Esophagus squamous epithelium (tissue), 5 donors: ENCODE results near the gene DLGAP4. TPM values are rescaled to one million over a fixed set of nuclear protein-coding genes. Genes with fewer than 3 reads are reported as not detected.
A peak's percentile ranks its signal among the peaks of the same experiment; 100 is the strongest.

Experiments
- DNase-seq: peaks from one replicate; lab custom pipeline; 2025; lab: John Stamatoyannopoulos, UW
- H3K27ac ChIP-seq, 4 donors: fragments of 200-600 bp; sonication (generic); one replicate each; pipeline ENCODE4 v1.5.1; 2016 to 2019; ENCODE audit warnings: mild to moderate bottlenecking in 1 of 4
- H3K27me3 ChIP-seq, 4 donors: fragments of 200-600 bp; sonication (generic); 1 replicate in 3 of 4; 2 replicates in 1 of 4; pipeline versions ENCODE4 v1.5.1 to v1.6.0; 2017 to 2021; ENCODE audit warnings: antibody characterized with exemption in 1 of 4
- H3K36me3 ChIP-seq, 3 donors: fragments of 200-600 bp; sonication (generic); one replicate each; pipeline ENCODE4 v1.5.1; 2016 to 2019
- H3K4me1 ChIP-seq, 3 donors: fragments of 200-600 bp; sonication (generic); one replicate each; pipeline ENCODE4 v1.5.1; 2017 to 2019
- H3K4me3 ChIP-seq, 4 donors: fragments of 200-600 bp; sonication (generic); 1 replicate in 3 of 4; 2 replicates in 1 of 4; pipeline ENCODE4 v1.5.1; 2016 to 2019; ENCODE audit warnings: mild to moderate bottlenecking in 2 of 4, moderate library complexity in 1 of 4
- H3K9me3 ChIP-seq, 3 donors: fragments of 200-600 bp; sonication (generic); one replicate each; pipeline ENCODE4 v1.5.1; 2016 to 2019
- CTCF ChIP-seq, 6 experiments: fragments of 450-650 bp in 4 of 6; fragments of 200-600 bp in 2 of 6; sonication (generic) in 2 of 6; IDR thresholded peaks; one replicate each; pipeline ENCODE4 v1.5.1; 2016 to 2019; ENCODE audit warnings: antibody characterized with exemption in 6 of 6, mild to moderate bottlenecking in 4 of 6, moderate library complexity in 4 of 6
- POLR2A ChIP-seq, 4 donors: fragments of 450-650 bp; IDR thresholded peaks; one replicate each; pipeline ENCODE4 v1.6.1; 2017; ENCODE audit warnings: antibody characterized with exemption in 4 of 4, mild to moderate bottlenecking in 4 of 4, moderate library complexity in 3 of 4
- WGBS, 2 donors: methylation state at CpG; one replicate each; pipeline ENCODE4 v1.1.5; 2018; 5-methylcytosine and 5-hydroxymethylcytosine counted together
- intact Hi-C: fragments of 100-400 bp; cut with DNase I; formaldehyde crosslinking; loops from one replicate; pipeline ENCODE4 v1.15.0; 2022
- total RNA-seq, 4 donors: library from RNA; depleted of rRNA; stranded (reverse); fragments of >200 nt; gene quantifications; one replicate each; pipeline ENCODE4 v1.1.0, GENCODE V29; 2016
- donor health status: DM: yes; HTN: yes; CAD: no.

Gene DLGAP4
- total RNA-seq, 4 donors from 2014 or later = 9.4 to 40.4 (median 16.4) TPM

- no peak for DNase-seq
- WGBS, 2 donors = 13 to 29% methylated on average over 1 of the region's 1 CpG
- H3K4me1 ChIP-seq = peaks cover 7 to 19% (median 14%) of the 10 kb centered on the region in 3 donors
- no peaks in the 10 kb centered on the region for H3K9me3 ChIP-seq
- intact Hi-C loops = no loop called here
- H3K4me3 ChIP-seq = no peak overlapping the region
- H3K36me3 ChIP-seq = no peaks in the 10 kb centered on the region
- no peak overlapping the region for H3K27ac ChIP-seq
- peaks cover 25 to 100% (median 41%) of the 10 kb centered on the region in 4 donors for H3K27me3 ChIP-seq
- TF ChIP-seq POLR2A (IDR thresholded peaks at IDR 0.05) (no peak), CTCF (IDR thresholded peaks at IDR 0.05) (no peak)
Observed at GRCh38 chr20:36303831-36304230, 2.3 kb upstream of the DLGAP4 start.

- Histone ChIP-seq H3K36me3 (no peaks in the 10 kb centered on the region), H3K27ac (no peak overlapping the region), H3K9me3 (no peaks in the 10 kb centered on the region), H3K4me3 (no peak overlapping the region), H3K4me1 (peaks cover 7 to 19% (median 14%) of the 10 kb centered on the region in 3 donors), H3K27me3 (peaks cover 29 to 100% (median 41%) of the 10 kb centered on the region in 4 donors)
- intact Hi-C loops = no loop called here
- no peak for TF ChIP-seq CTCF (IDR thresholded peaks at IDR 0.05)
- no peak for TF ChIP-seq POLR2A (IDR thresholded peaks at IDR 0.05)
- no peak for DNase-seq
- 36 to 41% methylated on average over 9 of the region's 10 CpGs for WGBS, 2 donors
Observed at GRCh38 chr20:36304786-36305495, 1.2 kb upstream of the DLGAP4 start.

GRCh38 chr20:36306553-36307411 lies 643 bp downstream of the DLGAP4 start:
- peaks cover 7 to 19% (median 14%) of the 10 kb centered on the region in 3 donors for H3K4me1 ChIP-seq
- peak overlapping the region in 3 of 4 donors; percentile 25 to 61 (median 42) for H3K4me3 ChIP-seq
- intact Hi-C loops = no loop called here
- no peaks in the 10 kb centered on the region for H3K9me3 ChIP-seq
- TF ChIP-seq CTCF (IDR thresholded peaks at IDR 0.05) (no peak), POLR2A (IDR thresholded peaks at IDR 0.05) (no peak)
- DNase-seq = no peak
- WGBS, 2 donors = 10% methylated on average over 8 of the region's 70 CpGs; no CpG with 5 or more reads in 1 of the 2 donors
- peaks cover 29 to 100% (median 41%) of the 10 kb centered on the region in 4 donors for H3K27me3 ChIP-seq
- H3K36me3 ChIP-seq = no peaks in the 10 kb centered on the region
- H3K27ac ChIP-seq = no peak overlapping the region

- Histone ChIP-seq H3K36me3 (no peaks in the 10 kb centered on the region), H3K9me3 (no peaks in the 10 kb centered on the region), H3K27ac (no peak overlapping the region), H3K4me1 (peaks cover 7 to 19% (median 14%) of the 10 kb centered on the region in 3 donors), H3K27me3 (peaks cover 29 to 100% (median 40%) of the 10 kb centered on the region in 4 donors), H3K4me3 (no peak overlapping the region)
- WGBS, 2 donors = 24 to 38% methylated on average over 4 to 5 of the region's 21 CpGs
- intact Hi-C loops = no loop called here
- DNase-seq = no peak
- no peak for TF ChIP-seq CTCF (IDR thresholded peaks at IDR 0.05)
- TF ChIP-seq POLR2A (IDR thresholded peaks at IDR 0.05) = no peak
Observed at GRCh38 chr20:36307412-36308325, 1.5 kb downstream of the DLGAP4 start.
